Glomerular endothelial cell (primary cell): Measurements from ENCODE around the gene ADGRD1. TPM values are rescaled to one million over a fixed set of nuclear protein-coding genes. Genes with fewer than 3 reads are reported as not detected.

Experiments used
- DNase-seq: peaks from one replicate; pipeline ENCODE4 v3.0.0-alpha.2; 2011; ENCODE audit warnings: low read depth, low spot score; ENCODE audit errors: extremely low read depth
- total RNA-seq: library from RNA; depleted of rRNA; stranded (reverse); fragments of >200 nt; gene quantifications from 2 replicates; pipeline ENCODE4 v1.2.3, GENCODE V29; 2015

The ADGRD1 gene
- total RNA-seq, 1 donor from 2014 or later = not detected

- no peak for DNase-seq
Observed at GRCh38 chr12:131097202-131098177, 143.8 kb downstream of the ADGRD1 start.

GRCh38 chr12:131098178-131098981 lies 144.7 kb downstream of the ADGRD1 start:
- DNase-seq = no peak

GRCh38 chr12:131100031-131100674 lies 146.4 kb downstream of the ADGRD1 start:
- no peak for DNase-seq

- DNase-seq = no peak
Observed at GRCh38 chr12:131101006-131101405, 147.3 kb downstream of the ADGRD1 start.

GRCh38 chr12:131101703-131102492 lies 148.2 kb downstream of the ADGRD1 start:
- DNase-seq = no peak

GRCh38 chr12:131102493-131102931 lies 148.8 kb downstream of the ADGRD1 start:
- no peak for DNase-seq

GRCh38 chr12:131102991-131103668 lies 149.4 kb downstream of the ADGRD1 start:
- no peak for DNase-seq

- DNase-seq = no peak
Observed at GRCh38 chr12:131103669-131104462, 150.2 kb downstream of the ADGRD1 start.

GRCh38 chr12:131104463-131105350 lies 151.0 kb downstream of the ADGRD1 start:
- DNase-seq = no peak

GRCh38 chr12:131105351-131105735 lies 151.6 kb downstream of the ADGRD1 start:
- no peak for DNase-seq

GRCh38 chr12:131105736-131106348 lies 152.1 kb downstream of the ADGRD1 start:
- no peak for DNase-seq

GRCh38 chr12:131106349-131106941 lies 152.7 kb downstream of the ADGRD1 start:
- DNase-seq = no peak

GRCh38 chr12:131108177-131108955 lies 154.7 kb downstream of the ADGRD1 start:
- no peak for DNase-seq

- no peak for DNase-seq
Observed at GRCh38 chr12:131111446-131111845, 157.7 kb downstream of the ADGRD1 start.

GRCh38 chr12:131112021-131112420 lies 158.3 kb downstream of the ADGRD1 start:
- DNase-seq = no peak

- no peak for DNase-seq
Observed at GRCh38 chr12:131112700-131113290, 159.1 kb downstream of the ADGRD1 start.
